Testis (tissue), 2 donors: ENCODE measurements around the gene STXBP5.

Experiments
- CTCF ChIP-seq, 3 experiments: fragments of 450-650 bp in 2 of 3; fragments of 200-600 bp in 1 of 3; sonication (generic) in 1 of 3; IDR thresholded peaks; one replicate each; pipeline ENCODE4 v1.5.1; 2016 to 2019; ENCODE audit warnings: antibody characterized with exemption in 3 of 3, mild to moderate bottlenecking in 2 of 3, moderate library complexity in 1 of 3
- POLR2A ChIP-seq: fragments of 450-650 bp; IDR thresholded peaks from one replicate; pipeline ENCODE4 v1.6.1; 2017; ENCODE audit warnings: antibody characterized with exemption, mild to moderate bottlenecking, moderate library complexity

GRCh38 chr6:147262946-147263345 is 58.7 kb downstream of the STXBP5 start:
- no peak for TF ChIP-seq POLR2A
- no peak for TF ChIP-seq CTCF (IDR thresholded peaks at IDR 0.05)
